RPMI7951 (cell line): ENCODE results near the gene TTC22. TPM values are rescaled to one million over a fixed set of nuclear protein-coding genes. Genes with fewer than 3 reads are reported as not detected.

Experiments used
- DNase-seq: peaks from one replicate; pipeline ENCODE4 v3.0.0-alpha.2; 2012; ENCODE audit warnings: low read depth
- total RNA-seq: library from RNA; depleted of rRNA; stranded (reverse); fragments of >200 nt; shearing (Covaris generic); gene quantifications from 2 replicates; pipeline ENCODE4 v1.2.3, GENCODE V29; 2014; rRNA removed

TTC22 gene
- total RNA-seq, 1 experiment from 2014 or later, result not detected

- no peak for DNase-seq
Measured at GRCh38 chr1:54751426-54751825, 49.7 kb downstream of the TTC22 start.

DNA sequence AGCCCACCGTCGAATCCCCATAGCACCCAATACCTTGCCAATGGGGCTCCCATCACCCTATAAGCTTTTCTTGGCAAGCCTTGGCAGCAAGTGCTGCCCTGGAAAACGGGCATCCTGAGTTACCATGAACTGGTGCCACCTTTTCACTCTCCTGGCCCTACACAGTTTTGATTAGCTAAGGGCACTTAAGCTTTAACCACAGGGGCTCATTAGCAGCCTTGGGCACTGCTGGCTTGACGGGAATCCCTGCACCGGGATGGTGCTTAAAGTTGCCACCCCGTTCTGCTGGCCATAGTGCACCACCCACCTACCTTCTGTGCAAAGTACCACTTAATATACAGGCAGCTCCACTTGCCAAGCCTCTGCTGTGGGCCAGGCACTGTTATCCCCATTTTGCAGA is 50.5 kb downstream of the TTC22 start:
- no peak for DNase-seq

- no peak for DNase-seq
Measured at GRCh38 chr1:54748094-54748835, 52.9 kb downstream of the TTC22 start.

GRCh38 chr1:54745864-54746263 is 55.3 kb downstream of the TTC22 start:
- no peak for DNase-seq

- DNase-seq, result no peak
Measured at GRCh38 chr1:54745274-54745673, 55.8 kb downstream of the TTC22 start.

- no peak for DNase-seq
Measured at GRCh38 chr1:54744696-54745095, 56.4 kb downstream of the TTC22 start.

- no peak for DNase-seq
Measured at GRCh38 chr1:54743416-54744226, 57.5 kb downstream of the TTC22 start.

- no peak for DNase-seq
Measured at GRCh38 chr1:54742282-54742681, 58.8 kb downstream of the TTC22 start.

GRCh38 chr1:54741531-54741930 is 59.6 kb downstream of the TTC22 start:
- DNase-seq, result no peak

- no peak for DNase-seq
Measured at GRCh38 chr1:54738244-54738643, 62.9 kb downstream of the TTC22 start.

DNA sequence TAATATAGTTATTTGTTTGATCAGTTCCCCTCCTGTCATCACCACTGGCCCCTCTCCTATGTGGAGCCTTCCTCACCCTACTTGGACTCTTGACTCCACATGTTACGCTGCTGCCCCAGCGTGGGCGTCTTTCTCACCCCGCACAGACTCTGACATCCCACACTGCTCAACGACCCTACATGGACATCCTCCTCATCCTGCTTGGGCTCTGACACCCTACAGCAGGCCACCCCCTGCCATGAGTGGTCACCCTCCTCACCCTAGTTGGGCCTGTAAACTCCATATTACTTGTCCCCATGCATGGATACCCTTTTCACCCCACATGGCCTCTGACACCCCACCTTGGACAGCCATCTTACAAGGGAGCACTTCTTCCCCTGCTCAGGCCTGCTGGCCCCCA is 64.4 kb downstream of the TTC22 start:
- DNase-seq, result no peak

Other genes with a start within 250 kb of the TTC22 start
- not detected in 2 replicates for gene FAM151A, start 177.8 kb downstream of the TTC22 start, total RNA-seq
- gene MROH7, start 159.5 kb downstream of the TTC22 start, total RNA-seq, result not detected in 2 replicates
- 24.0 and 32.0 TPM in 2 replicates for gene TTC4, start 85.5 kb downstream of the TTC22 start, total RNA-seq
- 6.3 and 6.4 TPM in 2 replicates for gene PARS2, start 36.8 kb downstream of the TTC22 start, total RNA-seq
- 63.0 and 67.8 TPM in 2 replicates for gene DHCR24, start 85.9 kb upstream of the TTC22 start, total RNA-seq
- not detected in 2 replicates for gene TMEM61, start 179.3 kb upstream of the TTC22 start, total RNA-seq
- not detected in 2 replicates for gene BSND, start 197.6 kb upstream of the TTC22 start, total RNA-seq
- gene PCSK9, start 238.2 kb upstream of the TTC22 start, total RNA-seq, result under 0.01 TPM in 1 of 2 replicates, not detected in the other